CD14-positive monocyte (primary cell): ENCODE data around the gene LMO7. TPM values are rescaled to one million over a fixed set of nuclear protein-coding genes. Genes with fewer than 3 reads are reported as not detected.

Source experiments
- DNase-seq, 3 donors: peaks; one replicate each; pipeline ENCODE4 v3.0.0-alpha.2; 2011 to 2022
- H2AFZ ChIP-seq: 2 replicates; pipeline ENCODE4 v1.6.0; 2012; ENCODE audit warnings: mild to moderate bottlenecking, low read depth, low read length, inconsistent platforms; ENCODE audit not compliant: insufficient read depth, poor library complexity, severe bottlenecking
- H3K27ac ChIP-seq, 2 donors: 1 replicate in 1 of 2; 2 replicates in 1 of 2; pipeline ENCODE4 v1.5.1; 2012 to 2013; ENCODE audit warnings: low read length in 2 of 2, control low read depth in 1 of 2, inconsistent platforms in 1 of 2, low read depth in 1 of 2, mild to moderate bottlenecking in 1 of 2
- H3K27me3 ChIP-seq, 2 donors: one replicate each; pipeline versions ENCODE4 v1.6.0 to v1.6.1; 2011 to 2013; ENCODE audit warnings: low read length in 2 of 2; ENCODE audit not compliant: control insufficient read depth in 2 of 2, insufficient read depth in 2 of 2
- H3K36me3 ChIP-seq, 2 donors: replicated peaks in 1 of 2; 1 replicate in 1 of 2; 2 replicates in 1 of 2; pipeline versions ENCODE4 v1.5.1 to v1.6.1; 2012 to 2013; ENCODE audit warnings: low read length in 2 of 2, control low read depth in 1 of 2, inconsistent platforms in 1 of 2, mild to moderate bottlenecking in 1 of 2; ENCODE audit not compliant: insufficient read depth in 2 of 2, control insufficient read depth in 1 of 2
- H3K4me1 ChIP-seq, 2 donors: 1 replicate in 1 of 2; 2 replicates in 1 of 2; pipeline versions ENCODE4 v1.5.1 to v1.6.1; 2012 to 2013; ENCODE audit warnings: low read length in 2 of 2, control low read depth in 1 of 2, inconsistent platforms in 1 of 2, mild to moderate bottlenecking in 1 of 2, moderate library complexity in 1 of 2; ENCODE audit not compliant: insufficient read depth in 2 of 2, control insufficient read depth in 1 of 2
- H3K4me2 ChIP-seq: replicated peaks from 2 replicates; pipeline ENCODE3; 2012; ENCODE audit warnings: low read length, moderate library complexity, mild to moderate bottlenecking; ENCODE audit not compliant: poor library complexity, severe bottlenecking; ENCODE audit errors: extremely low read depth
- H3K4me3 ChIP-seq, 3 experiments: fragments of 200-600 bp in 1 of 3; sonication (generic) in 1 of 3; replicated peaks in 1 of 3; 1 replicate in 2 of 3; 2 replicates in 1 of 3; pipeline ENCODE4 v1.5.1; 2011 to 2013; ENCODE audit warnings: low read length in 3 of 3, mild to moderate bottlenecking in 3 of 3, control low read depth in 2 of 3, low read depth in 2 of 3, inconsistent platforms in 1 of 3, moderate library complexity in 1 of 3
- H3K79me2 ChIP-seq: 2 replicates; pipeline ENCODE4 v1.6.0; 2012; ENCODE audit warnings: mild to moderate bottlenecking, control low read depth, inconsistent platforms, low read length, moderate library complexity; ENCODE audit not compliant: insufficient read depth
- H3K9ac ChIP-seq: 2 replicates; pipeline ENCODE4 v1.6.0; 2017; ENCODE audit warnings: low read length, mild to moderate bottlenecking; ENCODE audit not compliant: insufficient read depth, poor library complexity, severe bottlenecking
- H3K9me3 ChIP-seq, 2 donors: replicated peaks in 1 of 2; 1 replicate in 1 of 2; 2 replicates in 1 of 2; pipeline versions ENCODE4 v1.5.1 to v1.6.1; 2012 to 2013; ENCODE audit warnings: low read length in 2 of 2, control low read depth in 1 of 2; ENCODE audit not compliant: control insufficient read depth in 1 of 2, insufficient read depth in 1 of 2
- H4K20me1 ChIP-seq: 2 replicates; pipeline ENCODE4 v1.6.0; 2012; ENCODE audit warnings: mild to moderate bottlenecking, low read length, control low read depth, moderate library complexity; ENCODE audit not compliant: insufficient read depth
- H3K27ac Mint-ChIP-seq, 7 donors: one replicate each; pipeline ENCODE4 v1.8.0; 2020; ENCODE audit warnings: mild to moderate bottlenecking in 7 of 7, mixed read lengths in 7 of 7, moderate library complexity in 6 of 7, inconsistent platforms in 2 of 7
- H3K27me3 Mint-ChIP-seq, 3 donors: one replicate each; pipeline ENCODE4 v1.8.0; 2021 to 2022; ENCODE audit warnings: low read depth in 3 of 3, mild to moderate bottlenecking in 3 of 3, mixed read lengths in 3 of 3, moderate library complexity in 3 of 3, inconsistent platforms in 1 of 3
- H3K36me3 Mint-ChIP-seq, 2 donors: one replicate each; pipeline ENCODE4 v1.8.0; 2020; ENCODE audit warnings: mixed read lengths in 2 of 2, inconsistent platforms in 1 of 2, mild to moderate bottlenecking in 1 of 2
- H3K4me1 Mint-ChIP-seq: one replicate; pipeline ENCODE4 v1.8.0; 2020; ENCODE audit warnings: mild to moderate bottlenecking, mixed read lengths
- H3K4me3 Mint-ChIP-seq, 2 donors: one replicate each; pipeline ENCODE4 v1.8.0; 2020; ENCODE audit warnings: mild to moderate bottlenecking in 2 of 2, mixed read lengths in 2 of 2, moderate library complexity in 1 of 2
- H3K9me3 Mint-ChIP-seq, 7 donors: one replicate each; pipeline ENCODE4 v1.8.0; 2020 to 2022; ENCODE audit warnings: mixed read lengths in 7 of 7, mild to moderate bottlenecking in 6 of 7, moderate library complexity in 6 of 7, inconsistent platforms in 2 of 7
- WGBS: methylation state at CpG from one replicate; pipeline ENCODE4 v1.1.5; 2013; ENCODE audit warnings: missing lambda C conversion rate; ENCODE audit not compliant: insufficient coverage; 5-methylcytosine and 5-hydroxymethylcytosine counted together
- intact Hi-C, 2 donors: fragments of 100-400 bp; cut with micrococcal nuclease; formaldehyde crosslinking; loops; one replicate each; pipeline versions ENCODE4 v1.15.0 to v1.15.1; 2023
- polyA plus RNA-seq, 3 donors: library from polyadenylated mRNA; depleted of rRNA in 1 of 3; unstranded in 2 of 3; stranded (reverse) in 1 of 3; fragments of 300-500 nt in 2 of 3; fragments of >200 nt in 1 of 3; fragmentation: Illumina TruSeq in 2 of 3; gene quantifications; 1 replicate in 2 of 3; 2 replicates in 1 of 3; pipeline ENCODE4 v1.2.3, GENCODE V29; 2012 to 2021
- TF ChIP-seq, protein P1 (sequence below): fragments of 200-600 bp; IDR thresholded peaks from one replicate; pipeline ENCODE4 v1.8.0; 2022; ENCODE audit warnings: antibody characterized with exemption, mild to moderate bottlenecking

Gene LMO7
- polyA plus RNA-seq, 3 donors, result 0.79 to 1.6 (median 0.90) TPM

DNA sequence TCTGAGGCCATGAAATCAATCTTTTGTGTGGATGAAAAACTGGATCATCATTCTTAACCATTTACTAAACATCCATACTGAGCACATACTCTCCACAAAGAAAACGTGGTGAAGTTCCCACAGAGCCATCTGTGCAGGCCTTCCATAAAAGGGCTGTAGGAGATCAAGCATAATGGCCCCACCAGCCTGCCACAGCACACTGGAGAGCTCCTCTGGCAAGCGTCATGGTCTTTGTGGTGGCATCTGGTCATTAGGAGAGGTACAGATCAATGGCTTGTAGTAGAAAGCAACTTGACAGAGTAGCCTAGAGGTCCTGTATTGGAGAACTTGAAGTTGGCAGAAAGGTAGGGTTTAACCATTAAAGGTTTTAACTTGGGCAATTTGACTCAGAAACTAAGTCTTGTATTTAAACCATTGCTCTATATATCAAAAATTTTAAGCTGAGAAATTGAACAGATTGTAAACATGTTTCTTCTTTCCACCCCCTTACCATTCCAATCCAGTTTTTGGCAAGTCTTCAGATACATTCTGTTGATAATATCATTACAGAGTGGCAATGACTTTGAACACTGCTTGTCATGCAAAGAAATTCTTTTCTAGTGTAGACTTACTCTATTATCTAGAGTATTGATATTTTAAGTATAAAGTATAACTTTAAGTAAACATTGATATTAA lies 128.3 kb downstream of the LMO7 start:
- Mint-ChIP-seq H3K27ac (no peak overlapping the region), H3K36me3 (no peaks in the 10 kb centered on the region), H3K4me3 (no peak overlapping the region), H3K27me3 (no peaks in the 10 kb centered on the region), H3K4me1 (peaks cover 25% of the 10 kb centered on the region), H3K9me3 (peaks cover 0 to 2% (median 0%) of the 10 kb centered on the region in 7 donors)
- Histone ChIP-seq H2AFZ (no peak overlapping the region), H3K27ac (no peak overlapping the region), H3K4me3 (no peak overlapping the region), H3K79me2 (no peaks in the 10 kb centered on the region), H4K20me1 (no peaks in the 10 kb centered on the region), H3K4me1 (peaks cover 0 to 9% of the 10 kb centered on the region in 2 donors), H3K4me2 (no peak overlapping the region), H3K9ac (no peak overlapping the region), H3K9me3 (no peaks in the 10 kb centered on the region), H3K36me3 (no peaks in the 10 kb centered on the region), H3K27me3 (no peaks in the 10 kb centered on the region)
- no peak for DNase-seq
- intact Hi-C loops, result no loop called here
- 71% methylated on average over 1 of the region's 2 CpGs for WGBS
- TF ChIP-seq, protein P1, sequence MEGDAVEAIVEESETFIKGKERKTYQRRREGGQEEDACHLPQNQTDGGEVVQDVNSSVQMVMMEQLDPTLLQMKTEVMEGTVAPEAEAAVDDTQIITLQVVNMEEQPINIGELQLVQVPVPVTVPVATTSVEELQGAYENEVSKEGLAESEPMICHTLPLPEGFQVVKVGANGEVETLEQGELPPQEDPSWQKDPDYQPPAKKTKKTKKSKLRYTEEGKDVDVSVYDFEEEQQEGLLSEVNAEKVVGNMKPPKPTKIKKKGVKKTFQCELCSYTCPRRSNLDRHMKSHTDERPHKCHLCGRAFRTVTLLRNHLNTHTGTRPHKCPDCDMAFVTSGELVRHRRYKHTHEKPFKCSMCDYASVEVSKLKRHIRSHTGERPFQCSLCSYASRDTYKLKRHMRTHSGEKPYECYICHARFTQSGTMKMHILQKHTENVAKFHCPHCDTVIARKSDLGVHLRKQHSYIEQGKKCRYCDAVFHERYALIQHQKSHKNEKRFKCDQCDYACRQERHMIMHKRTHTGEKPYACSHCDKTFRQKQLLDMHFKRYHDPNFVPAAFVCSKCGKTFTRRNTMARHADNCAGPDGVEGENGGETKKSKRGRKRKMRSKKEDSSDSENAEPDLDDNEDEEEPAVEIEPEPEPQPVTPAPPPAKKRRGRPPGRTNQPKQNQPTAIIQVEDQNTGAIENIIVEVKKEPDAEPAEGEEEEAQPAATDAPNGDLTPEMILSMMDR, result no peak

DNA sequence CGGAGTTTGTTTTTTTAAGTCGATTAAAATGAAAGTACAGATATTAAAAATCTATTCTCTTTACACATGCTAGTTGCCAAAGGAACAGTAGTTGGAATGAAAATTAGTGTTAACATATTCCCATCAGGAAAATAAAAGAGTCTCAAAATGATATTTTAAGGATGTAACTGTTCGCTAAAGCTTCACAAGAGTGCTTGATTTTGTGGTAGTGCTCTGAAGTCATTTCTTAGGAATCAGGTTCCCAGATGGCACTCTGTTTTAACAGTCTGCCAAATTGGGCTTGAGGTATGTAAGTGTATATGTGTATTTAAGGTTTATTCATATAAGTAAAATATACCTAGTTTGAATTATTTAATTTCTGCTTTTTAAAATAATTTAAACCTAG lies 128.8 kb downstream of the LMO7 start:
- Histone ChIP-seq H4K20me1 (no peaks in the 10 kb centered on the region), H3K27me3 (no peaks in the 10 kb centered on the region), H2AFZ (no peak overlapping the region), H3K27ac (no peak overlapping the region), H3K4me2 (no peak overlapping the region), H3K9me3 (no peaks in the 10 kb centered on the region), H3K9ac (no peak overlapping the region), H3K4me1 (peaks cover 0 to 9% of the 10 kb centered on the region in 2 donors), H3K79me2 (no peaks in the 10 kb centered on the region), H3K36me3 (no peaks in the 10 kb centered on the region), H3K4me3 (no peak overlapping the region)
- H3K4me1 Mint-ChIP-seq, result peaks cover 25% of the 10 kb centered on the region
- H3K9me3 Mint-ChIP-seq, result peaks cover 0 to 2% (median 0%) of the 10 kb centered on the region in 7 donors
- H3K27me3 Mint-ChIP-seq, result no peaks in the 10 kb centered on the region
- intact Hi-C loops, result no loop called here
- no peak overlapping the region for H3K27ac Mint-ChIP-seq
- no CpG with 5 or more reads among the region's 3 CpGs for WGBS
- H3K36me3 Mint-ChIP-seq, result no peaks in the 10 kb centered on the region
- no peak overlapping the region for H3K4me3 Mint-ChIP-seq
- no peak for DNase-seq
- TF ChIP-seq, protein P1, result no peak
